Right renal pelvis (tissue), 4 donors: Measurements from ENCODE around the gene RELN. TPM values are rescaled to one million over a fixed set of nuclear protein-coding genes. Genes with fewer than 3 reads are reported as not detected.
"Not testable (repeated sequence)": the region's sequence is repeated elsewhere in the genome, so short reads cannot be mapped to it uniquely, and the experiment has no call there.

Source experiments
- DNase-seq, 4 donors: peaks; one replicate each; pipeline ENCODE4 v3.0.0-alpha.2; 2013; ENCODE audit warnings: low read depth in 4 of 4, low spot score in 3 of 4, missing footprints in 1 of 4
- polyA plus RNA-seq, 4 donors: library from polyadenylated mRNA; unstranded; fragments of 120-200 nt; gene quantifications; one replicate each; pipeline ENCODE4 v1.2.1, GENCODE V29; 2013; ENCODE audit not compliant: insufficient read length in 4 of 4

The RELN gene
- polyA plus RNA-seq, 4 donors: 12.9 to 24.5 (median 18.7) TPM

- DNase-seq: no peak
These were observed 83.5 kb downstream of the RELN start for GRCh38 chr7:103905997-103906396.

GRCh38 chr7:103902917-103903316 is 86.5 kb downstream of the RELN start:
- no peak for DNase-seq

GRCh38 chr7:103896826-103897225 is 92.6 kb downstream of the RELN start:
- DNase-seq: not testable (repeated sequence)

GRCh38 chr7:103894656-103895596 is 94.5 kb downstream of the RELN start:
- DNase-seq: no peak

GRCh38 chr7:103893350-103893749 is 96.1 kb downstream of the RELN start:
- no peak for DNase-seq

GRCh38 chr7:103889451-103889850 is 100.0 kb downstream of the RELN start:
- no peak for DNase-seq

- no peak for DNase-seq
These were observed 100.8 kb downstream of the RELN start for GRCh38 chr7:103888603-103889153.

GRCh38 chr7:103887853-103888602 is 101.4 kb downstream of the RELN start:
- DNase-seq: no peak

GRCh38 chr7:103887050-103887449 is 102.4 kb downstream of the RELN start:
- DNase-seq: no peak

GRCh38 chr7:103879928-103880600 is 109.4 kb downstream of the RELN start:
- DNase-seq: no peak

GRCh38 chr7:103879411-103879810 is 110.0 kb downstream of the RELN start:
- DNase-seq: no peak

GRCh38 chr7:103877565-103877964 is 111.9 kb downstream of the RELN start:
- DNase-seq: no peak

GRCh38 chr7:103875718-103876117 is 113.7 kb downstream of the RELN start:
- no peak for DNase-seq

- no peak for DNase-seq
These were observed 118.0 kb downstream of the RELN start for GRCh38 chr7:103871473-103871872.

- DNase-seq: no peak
These were observed 118.8 kb downstream of the RELN start for GRCh38 chr7:103870664-103871063.

- DNase-seq: no peak
These were observed 121.6 kb downstream of the RELN start for GRCh38 chr7:103867874-103868273.

GRCh38 chr7:103866919-103867318 is 122.5 kb downstream of the RELN start:
- peak in 2 of 4 donors; percentile 6 to 36 for DNase-seq

- no peak for DNase-seq
These were observed 124.0 kb downstream of the RELN start for GRCh38 chr7:103865442-103865841.

- no peak for DNase-seq
These were observed 127.0 kb downstream of the RELN start for GRCh38 chr7:103862302-103863035.

- no peak for DNase-seq
These were observed 129.7 kb downstream of the RELN start for GRCh38 chr7:103859709-103860108.
